ENCODE measurements around the gene UAP1. TPM values are rescaled to one million over a fixed set of nuclear protein-coding genes. Genes with fewer than 3 reads are reported as not detected.

The UAP1 gene
- total RNA-seq, 3 donors from 2014 or later: 25.3 to 31.0 (median 27.7) TPM

DNA sequence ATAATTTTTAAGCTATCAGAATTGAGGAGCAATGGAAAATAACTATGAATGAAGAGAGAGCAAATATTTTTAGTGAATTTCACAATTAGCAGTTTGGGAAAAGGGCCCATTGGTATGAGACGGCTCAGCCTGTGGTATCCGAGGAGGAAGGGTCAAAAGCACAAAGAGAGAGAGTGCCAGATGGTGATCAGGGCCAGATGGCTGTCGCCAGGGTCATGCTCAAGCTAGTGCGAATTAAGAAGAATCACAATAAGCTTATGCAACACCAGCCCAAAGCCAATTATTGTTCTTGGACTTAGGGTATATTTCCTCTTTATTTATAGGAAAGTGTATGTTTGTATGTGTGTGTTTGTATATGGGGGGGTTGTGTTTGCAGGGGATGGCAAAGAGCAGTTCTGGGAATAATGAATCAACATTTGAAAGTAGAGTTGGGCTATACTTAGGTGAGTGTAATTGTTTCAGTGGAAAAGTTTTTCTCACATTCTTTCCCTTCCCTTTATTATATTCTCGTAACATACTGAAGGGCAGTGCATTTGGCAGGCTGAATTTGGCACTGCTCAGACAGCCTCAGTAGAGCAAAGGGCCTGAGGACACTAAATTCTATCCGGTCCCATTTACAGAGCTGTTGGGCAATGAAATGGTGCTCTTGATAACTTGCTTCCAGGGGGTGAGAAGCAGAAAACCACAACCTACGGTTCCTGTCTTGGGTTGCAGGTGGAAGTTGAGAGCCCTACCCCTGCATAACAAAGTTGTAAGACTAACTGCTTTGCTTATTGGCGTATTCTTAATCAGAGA, 51.3 kb downstream of the UAP1 start:
- DNase-seq (no peak), ATAC-seq (no peak)
- Mint-ChIP-seq H3K4me1 (ENCODE audit: low read depth) (no peaks in the 10 kb centered on the region), H3K9me3 (peaks cover 13% of the 10 kb centered on the region), H3K27me3 (ENCODE audit: low read depth) (no peaks in the 10 kb centered on the region), H3K4me3 (no peak overlapping the region), H3K36me3 (ENCODE audit: insufficient read depth) (peaks cover 9% of the 10 kb centered on the region)

DNA sequence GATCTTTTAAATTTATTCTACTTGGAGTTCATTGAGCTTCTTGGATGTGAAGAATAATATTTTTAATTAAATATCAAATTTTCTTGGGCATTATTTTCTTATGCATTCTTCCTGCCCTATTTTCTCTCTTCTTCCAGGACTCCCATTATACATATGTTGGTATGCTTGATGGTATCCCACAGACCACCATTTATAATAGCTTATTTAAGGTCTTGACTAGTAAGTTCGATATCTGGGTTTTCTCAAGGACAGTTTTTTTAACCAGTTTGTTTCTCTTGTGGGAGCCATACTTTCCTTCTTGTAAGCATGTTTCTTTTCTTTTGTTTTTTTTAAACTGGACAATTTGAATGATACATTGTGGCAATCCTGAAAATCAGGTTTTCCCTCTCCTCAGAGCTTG, 55.3 kb downstream of the UAP1 start:
- no peaks in the 10 kb centered on the region for H3K27me3 Mint-ChIP-seq (ENCODE audit: low read depth)
- H3K4me1 Mint-ChIP-seq (ENCODE audit: low read depth): no peaks in the 10 kb centered on the region
- no peak overlapping the region for H3K4me3 Mint-ChIP-seq
- H3K9me3 Mint-ChIP-seq: peaks cover 16% of the 10 kb centered on the region
- DNase-seq (no peak), ATAC-seq (no peak)
- H3K36me3 Mint-ChIP-seq (ENCODE audit: insufficient read depth): peaks cover 6% of the 10 kb centered on the region

GRCh38 chr1:162617513-162617912, 56.0 kb downstream of the UAP1 start:
- Mint-ChIP-seq H3K9me3 (peaks cover 16% of the 10 kb centered on the region), H3K4me3 (no peak overlapping the region), H3K36me3 (ENCODE audit: insufficient read depth) (peaks cover 6% of the 10 kb centered on the region), H3K27me3 (ENCODE audit: low read depth) (no peaks in the 10 kb centered on the region), H3K4me1 (ENCODE audit: low read depth) (no peaks in the 10 kb centered on the region)
- no peak for ATAC-seq
- no peak for DNase-seq

DNA sequence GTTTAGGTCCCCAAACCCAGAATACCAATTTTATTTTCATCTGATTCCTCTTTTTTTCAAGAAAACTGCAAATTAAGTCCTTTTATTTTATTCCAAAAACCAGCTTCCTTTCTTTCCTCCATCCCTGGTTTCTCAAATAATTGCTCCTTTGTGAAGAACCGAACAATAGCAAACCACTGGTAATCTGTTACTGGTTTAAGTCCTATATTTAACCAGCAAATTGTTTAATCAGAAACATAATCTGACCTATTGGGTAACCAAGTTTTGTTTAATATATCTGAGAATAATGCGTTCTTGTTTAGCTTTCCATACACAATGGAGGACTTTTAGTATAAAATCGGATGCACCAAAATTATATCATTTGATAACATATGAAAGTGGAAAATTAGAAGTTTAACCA, 57.6 kb downstream of the UAP1 start:
- no peak for ATAC-seq
- Mint-ChIP-seq H3K4me3 (no peak overlapping the region), H3K9me3 (peaks cover 16% of the 10 kb centered on the region), H3K4me1 (ENCODE audit: low read depth) (no peaks in the 10 kb centered on the region), H3K36me3 (ENCODE audit: insufficient read depth) (peaks cover 6% of the 10 kb centered on the region), H3K27me3 (ENCODE audit: low read depth) (peaks cover 2% of the 10 kb centered on the region)
- no peak for DNase-seq

- H3K9me3 Mint-ChIP-seq: peaks cover 16% of the 10 kb centered on the region
- DNase-seq: no peak
Measured at GRCh38 chr1:162621256-162621655, 59.7 kb downstream of the UAP1 start.

DNA sequence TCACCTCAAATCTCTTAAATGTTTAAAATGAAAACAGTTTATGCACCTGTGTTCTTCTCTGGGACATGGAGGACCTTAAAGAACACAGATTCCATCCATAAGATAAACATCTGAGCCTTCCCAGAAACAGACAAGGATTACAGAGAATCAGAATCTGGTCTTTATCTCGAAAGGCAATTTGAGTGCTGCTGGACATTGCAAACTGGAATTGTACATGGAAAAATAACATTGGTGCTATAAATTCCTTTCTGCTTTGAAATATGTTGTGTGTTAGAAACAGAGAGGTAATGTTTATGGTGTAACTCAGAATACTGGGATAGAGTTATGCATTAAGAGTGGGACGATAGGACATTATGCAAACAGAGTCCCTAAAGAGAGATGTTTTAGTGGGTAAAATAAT, 64.2 kb downstream of the UAP1 start:
- Mint-ChIP-seq H3K9me3 (no peaks in the 10 kb centered on the region), H3K4me1 (ENCODE audit: low read depth) (peaks cover 1% of the 10 kb centered on the region)
- ATAC-seq: no peak

More at GRCh38 chr1:162621256-162621655, 59.7 kb downstream of the UAP1 start:
- ATAC-seq: no peak
- Mint-ChIP-seq H3K36me3 (ENCODE audit: insufficient read depth) (peaks cover 6% of the 10 kb centered on the region), H3K27me3 (ENCODE audit: low read depth) (peaks cover 2% of the 10 kb centered on the region), H3K4me1 (ENCODE audit: low read depth) (peaks cover 1% of the 10 kb centered on the region), H3K4me3 (no peak overlapping the region)

DNA sequence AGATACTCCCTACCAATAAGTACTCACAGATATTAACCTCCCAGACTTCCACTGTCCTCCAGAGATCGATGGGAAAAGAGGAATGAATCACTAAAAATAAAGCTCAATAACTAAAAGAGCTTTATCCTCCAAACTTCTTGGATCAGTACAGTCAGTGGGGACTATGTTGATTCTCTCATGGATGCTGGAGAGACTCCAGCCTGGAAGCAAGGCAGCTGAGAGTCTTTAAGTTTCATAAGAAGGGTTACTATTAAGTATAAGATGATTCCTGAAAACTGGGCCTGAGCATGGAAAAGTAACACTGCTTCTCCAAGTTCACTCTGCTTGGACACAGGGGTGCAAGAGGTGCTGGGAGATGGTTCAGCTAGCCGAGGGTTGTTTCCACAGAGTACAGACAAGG, 64.6 kb downstream of the UAP1 start:
- H3K9me3 Mint-ChIP-seq: no peaks in the 10 kb centered on the region
- peaks cover 1% of the 10 kb centered on the region for H3K4me1 Mint-ChIP-seq (ENCODE audit: low read depth)
- H3K4me3 Mint-ChIP-seq: no peak overlapping the region
- no peak for DNase-seq
- H3K27me3 Mint-ChIP-seq (ENCODE audit: low read depth): peaks cover 2% of the 10 kb centered on the region
- H3K36me3 Mint-ChIP-seq (ENCODE audit: insufficient read depth): no peaks in the 10 kb centered on the region
- no peak for ATAC-seq

More for the DNA sequence above, 64.2 kb downstream of the UAP1 start:
- no peak overlapping the region for H3K4me3 Mint-ChIP-seq
- H3K36me3 Mint-ChIP-seq (ENCODE audit: insufficient read depth): no peaks in the 10 kb centered on the region
- DNase-seq: no peak
- peaks cover 2% of the 10 kb centered on the region for H3K27me3 Mint-ChIP-seq (ENCODE audit: low read depth)

GRCh38 chr1:162626761-162627160, 65.2 kb downstream of the UAP1 start:
- H3K36me3 Mint-ChIP-seq (ENCODE audit: insufficient read depth): no peaks in the 10 kb centered on the region
- DNase-seq (no peak), ATAC-seq (no peak)
- no peaks in the 10 kb centered on the region for H3K9me3 Mint-ChIP-seq
- H3K27me3 Mint-ChIP-seq (ENCODE audit: low read depth): peaks cover 2% of the 10 kb centered on the region
- H3K4me3 Mint-ChIP-seq: no peak overlapping the region
- peaks cover 1% of the 10 kb centered on the region for H3K4me1 Mint-ChIP-seq (ENCODE audit: low read depth)

- Mint-ChIP-seq H3K4me3 (no peak overlapping the region), H3K4me1 (ENCODE audit: low read depth) (peaks cover 1% of the 10 kb centered on the region), H3K27me3 (ENCODE audit: low read depth) (peaks cover 2% of the 10 kb centered on the region), H3K36me3 (ENCODE audit: insufficient read depth) (no peaks in the 10 kb centered on the region), H3K9me3 (no peaks in the 10 kb centered on the region)
- ATAC-seq: no peak
- no peak for DNase-seq
Measured at GRCh38 chr1:162627662-162628296, 66.3 kb downstream of the UAP1 start.

DNA sequence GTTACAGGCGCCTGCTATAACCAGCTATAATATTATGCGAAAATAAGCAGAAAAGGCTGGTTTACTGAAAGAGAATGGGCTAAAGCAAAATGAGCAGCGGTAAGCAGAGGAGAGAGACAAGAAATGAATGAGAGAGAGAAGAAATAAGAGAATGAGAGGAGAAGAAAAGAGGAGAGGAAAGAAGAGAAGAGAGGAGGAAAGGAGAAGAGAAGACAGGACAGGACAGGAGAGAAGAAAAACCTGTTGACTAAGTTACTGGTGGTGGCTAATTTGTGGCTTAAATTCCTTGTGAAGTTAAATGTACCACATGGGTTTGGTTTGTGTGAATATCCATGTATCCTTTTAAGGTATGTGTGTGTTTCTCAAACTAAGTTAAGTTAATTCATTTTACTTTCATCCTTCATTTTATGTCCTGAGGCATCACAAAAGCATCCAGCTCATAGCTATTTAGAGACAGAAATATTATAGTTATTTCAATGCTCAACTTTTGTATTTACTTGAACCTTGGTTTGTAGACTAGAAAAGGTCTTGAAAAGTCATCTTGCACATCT, 67.6 kb downstream of the UAP1 start:
- Mint-ChIP-seq H3K4me1 (ENCODE audit: low read depth) (peaks cover 1% of the 10 kb centered on the region), H3K4me3 (no peak overlapping the region), H3K27me3 (ENCODE audit: low read depth) (no peaks in the 10 kb centered on the region), H3K36me3 (ENCODE audit: insufficient read depth) (no peaks in the 10 kb centered on the region), H3K9me3 (no peaks in the 10 kb centered on the region)
- ATAC-seq (no peak), DNase-seq (no peak)

DNA sequence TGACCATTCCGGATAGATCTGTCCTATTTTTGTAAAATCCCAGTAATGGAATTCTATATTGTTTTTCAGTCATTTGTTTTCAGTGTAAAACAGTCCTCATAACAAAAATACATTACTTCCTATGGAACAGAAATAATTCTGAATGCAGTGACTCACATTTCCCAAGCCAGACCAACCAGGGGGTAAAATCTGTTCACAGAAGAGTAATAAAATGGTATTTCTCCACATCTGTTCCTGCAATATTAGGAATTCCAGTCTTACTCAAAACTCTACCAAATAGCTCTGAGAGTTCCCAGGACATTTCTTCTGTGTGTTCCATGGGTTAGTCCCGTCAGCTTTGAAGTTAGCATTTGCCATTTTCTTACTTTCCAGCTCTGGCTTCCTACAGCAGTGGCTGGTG, 68.1 kb downstream of the UAP1 start:
- Mint-ChIP-seq H3K4me3 (no peak overlapping the region), H3K36me3 (ENCODE audit: insufficient read depth) (no peaks in the 10 kb centered on the region), H3K4me1 (ENCODE audit: low read depth) (peaks cover 1% of the 10 kb centered on the region), H3K27me3 (ENCODE audit: low read depth) (no peaks in the 10 kb centered on the region), H3K9me3 (no peaks in the 10 kb centered on the region)
- DNase-seq (no peak), ATAC-seq (no peak)

- Mint-ChIP-seq H3K4me3 (no peak overlapping the region), H3K4me1 (ENCODE audit: low read depth) (no peaks in the 10 kb centered on the region), H3K27me3 (ENCODE audit: low read depth) (no peaks in the 10 kb centered on the region), H3K9me3 (no peaks in the 10 kb centered on the region), H3K36me3 (ENCODE audit: insufficient read depth) (no peaks in the 10 kb centered on the region)
- ATAC-seq (no peak), DNase-seq (no peak)
Measured at GRCh38 chr1:162631546-162632191, 70.1 kb downstream of the UAP1 start.

DNA sequence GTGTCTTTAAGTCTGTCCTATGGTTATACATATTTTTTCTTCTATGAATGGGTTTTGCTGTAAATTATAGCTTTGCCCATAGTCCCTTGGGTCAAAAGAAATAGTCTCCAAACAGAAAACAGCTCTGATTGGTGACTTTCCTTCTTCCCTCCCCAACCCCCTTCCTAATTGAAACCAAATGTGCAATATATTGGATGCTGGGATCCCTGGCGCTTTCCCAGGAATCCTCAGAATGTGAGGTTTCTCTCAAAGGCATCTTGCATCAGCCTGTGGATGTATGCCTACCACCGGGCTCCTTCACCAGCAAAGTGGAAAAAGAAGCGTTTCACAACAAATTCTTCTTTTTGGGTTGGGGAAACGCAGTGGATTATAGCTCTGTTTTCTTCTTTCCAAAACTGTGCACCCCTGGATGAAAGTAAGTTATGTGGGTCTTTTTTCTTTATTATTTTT, 70.7 kb downstream of the UAP1 start, which contains the start of gene DDR2:
Gene DDR2, plus strand, starts transcription at position 248 of the 450 bp plus-strand sequence. CDS start 86,600 bp downstream, outside the sequence.
- H3K36me3 Mint-ChIP-seq (ENCODE audit: insufficient read depth): no peaks in the 10 kb centered on the region
- H3K4me3 Mint-ChIP-seq: no peak within 1 kb of the TSS
- H3K27me3 Mint-ChIP-seq (ENCODE audit: low read depth): no peaks in the 10 kb centered on the region
- no peaks in the 10 kb centered on the region for H3K4me1 Mint-ChIP-seq (ENCODE audit: low read depth)
- DNase-seq (no peak), ATAC-seq (no peak)
- H3K9me3 Mint-ChIP-seq: no peaks in the 10 kb centered on the region

GRCh38 chr1:162632698-162633080, 71.2 kb downstream of the UAP1 start:
- Mint-ChIP-seq H3K9me3 (no peaks in the 10 kb centered on the region), H3K4me3 (no peak overlapping the region), H3K27me3 (ENCODE audit: low read depth) (no peaks in the 10 kb centered on the region), H3K4me1 (ENCODE audit: low read depth) (no peaks in the 10 kb centered on the region), H3K36me3 (ENCODE audit: insufficient read depth) (no peaks in the 10 kb centered on the region)
- DNase-seq (no peak), ATAC-seq (no peak)

Data from activated T-cell treated with anti-CD3 and anti-CD28 coated beads, Interleukin-2, amount 50 U/mL, for 4 hours (primary cell).